Measurements from ENCODE around the gene ARHGAP9.

DNA sequence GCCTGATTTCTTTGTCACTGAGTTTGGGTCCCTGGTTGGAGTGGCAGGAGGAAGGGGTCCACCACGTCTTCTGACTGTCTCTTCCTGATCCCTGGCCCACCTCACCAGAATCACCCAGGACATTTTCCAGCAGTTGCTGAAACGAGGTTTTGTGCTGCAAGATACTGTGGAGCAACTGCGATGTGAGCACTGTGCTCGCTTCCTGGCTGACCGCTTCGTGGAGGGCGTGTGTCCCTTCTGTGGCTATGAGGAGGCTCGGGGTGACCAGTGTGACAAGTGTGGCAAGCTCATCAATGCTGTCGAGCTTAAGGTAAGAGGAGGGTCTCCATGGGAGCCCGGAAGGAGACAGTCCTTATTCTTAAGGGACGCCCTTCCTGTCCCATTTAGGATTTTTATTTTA lies 20.5 kb upstream of the ARHGAP9 start:
- TF ChIP-seq, protein P1, sequence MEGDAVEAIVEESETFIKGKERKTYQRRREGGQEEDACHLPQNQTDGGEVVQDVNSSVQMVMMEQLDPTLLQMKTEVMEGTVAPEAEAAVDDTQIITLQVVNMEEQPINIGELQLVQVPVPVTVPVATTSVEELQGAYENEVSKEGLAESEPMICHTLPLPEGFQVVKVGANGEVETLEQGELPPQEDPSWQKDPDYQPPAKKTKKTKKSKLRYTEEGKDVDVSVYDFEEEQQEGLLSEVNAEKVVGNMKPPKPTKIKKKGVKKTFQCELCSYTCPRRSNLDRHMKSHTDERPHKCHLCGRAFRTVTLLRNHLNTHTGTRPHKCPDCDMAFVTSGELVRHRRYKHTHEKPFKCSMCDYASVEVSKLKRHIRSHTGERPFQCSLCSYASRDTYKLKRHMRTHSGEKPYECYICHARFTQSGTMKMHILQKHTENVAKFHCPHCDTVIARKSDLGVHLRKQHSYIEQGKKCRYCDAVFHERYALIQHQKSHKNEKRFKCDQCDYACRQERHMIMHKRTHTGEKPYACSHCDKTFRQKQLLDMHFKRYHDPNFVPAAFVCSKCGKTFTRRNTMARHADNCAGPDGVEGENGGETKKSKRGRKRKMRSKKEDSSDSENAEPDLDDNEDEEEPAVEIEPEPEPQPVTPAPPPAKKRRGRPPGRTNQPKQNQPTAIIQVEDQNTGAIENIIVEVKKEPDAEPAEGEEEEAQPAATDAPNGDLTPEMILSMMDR (conservative IDR thresholded peaks at IDR 0.05) = no peak
- no peak for TF ChIP-seq ZFX (IDR thresholded peaks at IDR 0.05)
